Measurements from ENCODE around the gene S100A9. TPM values are rescaled to one million over a fixed set of nuclear protein-coding genes. Genes with fewer than 3 reads are reported as not detected.

The S100A9 gene
- polyA plus RNA-seq, 1 experiment, result not detected

DNA sequence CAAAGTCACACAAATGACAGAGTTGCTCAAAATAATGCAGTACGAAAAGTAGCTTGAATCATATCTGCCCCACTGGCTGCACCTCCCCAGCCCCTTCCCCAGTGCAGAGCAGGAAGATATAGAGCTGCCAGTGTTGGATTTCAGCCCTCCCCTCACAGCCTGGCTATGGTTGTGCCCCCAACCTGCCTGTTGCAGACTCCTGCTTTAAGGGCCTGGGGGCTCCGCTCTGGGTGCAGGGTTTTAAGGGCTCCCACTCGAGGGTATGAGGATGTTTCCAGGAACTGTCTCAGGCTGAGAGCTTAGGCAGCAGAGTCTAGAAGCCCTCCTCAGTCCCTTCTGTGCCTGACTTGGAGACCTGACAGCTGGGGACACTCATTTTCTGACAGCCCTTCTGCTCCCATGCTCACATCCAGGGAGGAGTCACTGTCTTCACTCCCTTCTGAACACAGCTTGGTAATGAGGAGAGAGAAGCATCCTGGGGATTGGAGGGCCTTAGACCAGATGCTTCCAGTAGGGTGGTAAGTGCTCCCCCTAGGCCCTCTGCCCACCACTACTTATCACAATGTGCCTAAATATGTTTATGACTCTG is 4.6 kb downstream of the S100A9 start:
- TF ChIP-seq CTCF (IDR thresholded peaks at IDR 0.05; ENCODE audit: insufficient read depth, low read depth, low read length), result no peak
- ChIA-PET POLR2A (no interaction called here), CTCF (interaction anchor here (1.1 to 17.9 kb wide), 2 partner anchors 10 to 134 kb away, joined by 8 to 404 read pairs; no protein-coding TSS in a partner anchor)
- no peak overlapping the region for H3K4me3 ChIP-seq (ENCODE audit: low read depth, low read length)
- no peaks in the 10 kb centered on the region for H3K36me3 ChIP-seq (ENCODE audit: control insufficient read depth, insufficient read depth, low read length)
- H3K27me3 ChIP-seq (ENCODE audit: control insufficient read depth, insufficient read depth, low read length), result peaks cover 4% of the 10 kb centered on the region
- DNase-seq (ENCODE audit: low read depth), result no peak

- DNase-seq (ENCODE audit: low read depth), result no peak
- no peak for TF ChIP-seq CTCF (IDR thresholded peaks at IDR 0.05; ENCODE audit: insufficient read depth, low read depth, low read length)
- H3K36me3 ChIP-seq (ENCODE audit: control insufficient read depth, insufficient read depth, low read length), result no peaks in the 10 kb centered on the region
- ChIA-PET POLR2A (no interaction called here), CTCF (interaction anchor here (2.4 to 17.9 kb wide), 2 partner anchors 10 to 132 kb away, joined by 12 to 404 read pairs; no protein-coding TSS in a partner anchor)
- peaks cover 4% of the 10 kb centered on the region for H3K27me3 ChIP-seq (ENCODE audit: control insufficient read depth, insufficient read depth, low read length)
- H3K4me3 ChIP-seq (ENCODE audit: low read depth, low read length), result no peak overlapping the region
Measured at GRCh38 chr1:153363641-153364040, 6.0 kb downstream of the S100A9 start.

- CTCF ChIA-PET, result interaction anchor here (2.4 kb wide), 1 partner anchor 11 kb away, joined by 12 read pairs; no protein-coding TSS in a partner anchor
- POLR2A ChIA-PET, result no interaction called here
- DNase-seq (ENCODE audit: low read depth), result no peak
- TF ChIP-seq CTCF (IDR thresholded peaks at IDR 0.05; ENCODE audit: insufficient read depth, low read depth, low read length), result no peak
- no peak overlapping the region for H3K4me3 ChIP-seq (ENCODE audit: low read depth, low read length)
- H3K36me3 ChIP-seq (ENCODE audit: control insufficient read depth, insufficient read depth, low read length), result no peaks in the 10 kb centered on the region
- H3K27me3 ChIP-seq (ENCODE audit: control insufficient read depth, insufficient read depth, low read length), result peaks cover 4% of the 10 kb centered on the region
Measured at GRCh38 chr1:153364156-153364555, 6.5 kb downstream of the S100A9 start.

- Histone ChIP-seq H3K27me3 (ENCODE audit: control insufficient read depth, insufficient read depth, low read length) (peaks cover 6% of the 10 kb centered on the region), H3K4me3 (ENCODE audit: low read depth, low read length) (no peak overlapping the region), H3K36me3 (ENCODE audit: control insufficient read depth, insufficient read depth, low read length) (no peaks in the 10 kb centered on the region)
- TF ChIP-seq CTCF (IDR thresholded peaks at IDR 0.05; ENCODE audit: insufficient read depth, low read depth, low read length), result no peak
- POLR2A ChIA-PET, result no interaction called here
- CTCF ChIA-PET, result interaction anchor here (1.6 to 2.4 kb wide), 2 partner anchors 12 to 130 kb away, joined by 5 to 12 read pairs; no protein-coding TSS in a partner anchor
- DNase-seq (ENCODE audit: low read depth), result no peak
Measured at GRCh38 chr1:153364766-153365666, 7.4 kb downstream of the S100A9 start.

GRCh38 chr1:153365696-153366095 is 8.0 kb downstream of the S100A9 start:
- ChIA-PET CTCF (interaction anchor here (1.6 to 1.7 kb wide), 2 partner anchors 10 to 129 kb away, joined by 4 to 5 read pairs; no protein-coding TSS in a partner anchor), POLR2A (no interaction called here)
- no peak for DNase-seq (ENCODE audit: low read depth)
- Histone ChIP-seq H3K27me3 (ENCODE audit: control insufficient read depth, insufficient read depth, low read length) (peaks cover 6% of the 10 kb centered on the region), H3K4me3 (ENCODE audit: low read depth, low read length) (no peak overlapping the region), H3K36me3 (ENCODE audit: control insufficient read depth, insufficient read depth, low read length) (no peaks in the 10 kb centered on the region)
- no peak for TF ChIP-seq CTCF (IDR thresholded peaks at IDR 0.05; ENCODE audit: insufficient read depth, low read depth, low read length)
